Upper lobe of left lung (tissue), 6 donors: Measurements from ENCODE around the gene FAM168A. TPM values are rescaled to one million over a fixed set of nuclear protein-coding genes. Genes with fewer than 3 reads are reported as not detected.

Experiments
- ATAC-seq, 2 donors: fragments of 200-7000 bp; cut with Tn5 transposase; one replicate each; pipeline ENCODE4 v1.9.1; 2022; ENCODE audit warnings: mild to moderate bottlenecking in 2 of 2, moderate library complexity in 2 of 2; ENCODE audit not compliant: low FRiP score in 2 of 2
- DNase-seq, 2 donors: peaks; one replicate each; pipeline ENCODE4 v3.0.0-alpha.2; 2019 to 2020
- H3K27ac ChIP-seq, 4 donors: fragments of 200-600 bp; sonication (generic); one replicate each; pipeline ENCODE4 v1.5.1; 2016 to 2019
- H3K27me3 ChIP-seq, 4 donors: fragments of 200-600 bp; sonication (generic); one replicate each; pipeline ENCODE4 v1.5.1; 2017 to 2019
- H3K36me3 ChIP-seq, 4 donors: fragments of 200-600 bp; sonication (generic); one replicate each; pipeline ENCODE4 v1.5.1; 2016 to 2019
- H3K4me1 ChIP-seq, 4 donors: fragments of 200-600 bp; sonication (generic); one replicate each; pipeline ENCODE4 v1.5.1; 2018 to 2019
- H3K4me3 ChIP-seq, 4 donors: fragments of 200-600 bp; sonication (generic); one replicate each; pipeline ENCODE4 v1.5.1; 2017 to 2019; ENCODE audit warnings: mild to moderate bottlenecking in 2 of 4, moderate library complexity in 1 of 4
- H3K9me3 ChIP-seq, 4 donors: fragments of 200-600 bp; sonication (generic); one replicate each; pipeline ENCODE4 v1.5.1; 2018 to 2019
- CTCF ChIP-seq, 6 experiments: fragments of 450-650 bp in 4 of 6; fragments of 200-600 bp in 2 of 6; sonication (generic) in 2 of 6; IDR thresholded peaks; one replicate each; pipeline ENCODE4 v1.5.1; 2016 to 2019; ENCODE audit warnings: antibody characterized with exemption in 6 of 6
- EP300 ChIP-seq, 4 donors: sonication (generic); formaldehyde crosslinking; IDR thresholded peaks; one replicate each; pipeline ENCODE4 v1.5.1; 2017; ENCODE audit warnings: antibody characterized with exemption in 4 of 4, control low read depth in 2 of 4
- POLR2A ChIP-seq, 4 donors: fragments of 450-650 bp; IDR thresholded peaks; one replicate each; pipeline ENCODE4 v1.5.1; 2016 to 2017; ENCODE audit warnings: antibody characterized with exemption in 4 of 4, mild to moderate bottlenecking in 2 of 4
- POLR2AphosphoS5 ChIP-seq, 2 donors: sonication (generic); formaldehyde crosslinking; IDR thresholded peaks; one replicate each; pipeline ENCODE4 v1.5.1; 2017; ENCODE audit warnings: antibody characterized with exemption in 2 of 2
- WGBS, 2 donors: methylation state at CpG; one replicate each; pipeline ENCODE4 v1.1.5; 2017 to 2018; 5-methylcytosine and 5-hydroxymethylcytosine counted together
- total RNA-seq, 6 donors: library from RNA; depleted of rRNA in 4 of 6; stranded (reverse); fragments of >200 nt in 4 of 6; gene quantifications; one replicate each; pipeline versions ENCODE4 v1.1.0 to v1.2.1, GENCODE V29; 2016 to 2021
- donor health status: DM: no; HTN: no; CAD: no; lungs with moderate emphysema.
- donor health status: DM: no; HTN: yes; CAD: no; lungs with severe emphysema.

Gene FAM168A
- total RNA-seq, 6 donors from 2014 or later, result 15.7 to 30.7 (median 24.1) TPM

GRCh38 chr11:73520353-73521061 lies 77.4 kb downstream of the FAM168A start:
- no peak overlapping the region for H3K27ac ChIP-seq
- DNase-seq, result no peak
- no peak overlapping the region for H3K4me3 ChIP-seq
- ATAC-seq, result no peak
- H3K27me3 ChIP-seq, result no peaks in the 10 kb centered on the region
- H3K9me3 ChIP-seq, result no peaks in the 10 kb centered on the region
- no peaks in the 10 kb centered on the region for H3K4me1 ChIP-seq
- TF ChIP-seq EP300 (IDR thresholded peaks at IDR 0.05) (no peak), CTCF (IDR thresholded peaks at IDR 0.05) (no peak), POLR2AphosphoS5 (IDR thresholded peaks at IDR 0.05) (no peak), POLR2A (IDR thresholded peaks at IDR 0.05) (no peak)
- WGBS, 2 donors, result 46 to 48% methylated on average over 2 of the region's 2 CpGs
- H3K36me3 ChIP-seq, result no peaks in the 10 kb centered on the region

GRCh38 chr11:73519266-73519665 lies 78.6 kb downstream of the FAM168A start:
- ATAC-seq (no peak), DNase-seq (no peak)
- Histone ChIP-seq H3K4me3 (no peak overlapping the region), H3K27me3 (no peaks in the 10 kb centered on the region), H3K27ac (no peak overlapping the region), H3K36me3 (no peaks in the 10 kb centered on the region), H3K9me3 (no peaks in the 10 kb centered on the region), H3K4me1 (no peaks in the 10 kb centered on the region)
- no peak for TF ChIP-seq EP300 (IDR thresholded peaks at IDR 0.05)
- TF ChIP-seq POLR2A (IDR thresholded peaks at IDR 0.05), result no peak

GRCh38 chr11:73518195-73518594 lies 79.7 kb downstream of the FAM168A start:
- TF ChIP-seq EP300 (IDR thresholded peaks at IDR 0.05), result no peak
- H3K36me3 ChIP-seq, result no peaks in the 10 kb centered on the region
- no peaks in the 10 kb centered on the region for H3K9me3 ChIP-seq
- no peak overlapping the region for H3K4me3 ChIP-seq
- no peaks in the 10 kb centered on the region for H3K27me3 ChIP-seq
- 100% methylated on average over 1 of the region's 1 CpG for WGBS, 2 donors
- ATAC-seq (no peak), DNase-seq (no peak)
- H3K27ac ChIP-seq, result no peak overlapping the region
- no peaks in the 10 kb centered on the region for H3K4me1 ChIP-seq

- no peak for ATAC-seq
- H3K4me3 ChIP-seq, result no peak overlapping the region
- no peak for TF ChIP-seq EP300 (IDR thresholded peaks at IDR 0.05)
- no peak for TF ChIP-seq POLR2A (IDR thresholded peaks at IDR 0.05)
- TF ChIP-seq CTCF (IDR thresholded peaks at IDR 0.05), result no peak
- TF ChIP-seq POLR2AphosphoS5 (IDR thresholded peaks at IDR 0.05), result no peak
Observed at GRCh38 chr11:73516080-73516479, 81.8 kb downstream of the FAM168A start.

GRCh38 chr11:73513707-73514106 lies 84.2 kb downstream of the FAM168A start:
- no peaks in the 10 kb centered on the region for H3K4me1 ChIP-seq
- ATAC-seq (no peak), DNase-seq (no peak)
- no peak overlapping the region for H3K27ac ChIP-seq
- no peak overlapping the region for H3K4me3 ChIP-seq
- no peaks in the 10 kb centered on the region for H3K27me3 ChIP-seq
- no peaks in the 10 kb centered on the region for H3K9me3 ChIP-seq
- 88 to 90% methylated on average over 2 of the region's 2 CpGs for WGBS, 2 donors
- TF ChIP-seq CTCF (IDR thresholded peaks at IDR 0.05) (no peak), POLR2A (IDR thresholded peaks at IDR 0.05) (no peak)
- H3K36me3 ChIP-seq, result no peaks in the 10 kb centered on the region

More at GRCh38 chr11:73516080-73516479, 81.8 kb downstream of the FAM168A start:
- Histone ChIP-seq H3K36me3 (no peaks in the 10 kb centered on the region), H3K4me1 (no peaks in the 10 kb centered on the region), H3K9me3 (no peaks in the 10 kb centered on the region), H3K27me3 (no peaks in the 10 kb centered on the region), H3K27ac (no peak overlapping the region)
- no peak for DNase-seq

- no peak overlapping the region for H3K4me3 ChIP-seq
- DNase-seq (no peak), ATAC-seq (no peak)
- H3K36me3 ChIP-seq, result no peaks in the 10 kb centered on the region
- H3K27ac ChIP-seq, result no peak overlapping the region
- TF ChIP-seq CTCF (IDR thresholded peaks at IDR 0.05), result no peak
- TF ChIP-seq EP300 (IDR thresholded peaks at IDR 0.05), result no peak
- no peaks in the 10 kb centered on the region for H3K9me3 ChIP-seq
- no peaks in the 10 kb centered on the region for H3K27me3 ChIP-seq
- H3K4me1 ChIP-seq, result no peaks in the 10 kb centered on the region
- 88% methylated on average over 4 of the region's 4 CpGs for WGBS, 2 donors
Observed at GRCh38 chr11:73510877-73511276, 87.0 kb downstream of the FAM168A start.
